Activated CD8-positive, alpha-beta T cell treated with anti-CD3 and anti-CD28 coated beads, Interleukin-2, amount 10 ng/mL, durations not matched to agents 7 days and 5 days (primary cell): Measurements from ENCODE around the gene PDS5A. TPM values are rescaled to one million over a fixed set of nuclear protein-coding genes. Genes with fewer than 3 reads are reported as not detected.

Experiments used
- ATAC-seq: fragments of 150-1000 bp; cut with Tn5 transposase; one replicate; pipeline ENCODE4 v1.10.0; 2021; ENCODE audit warnings: moderate library complexity
- CTCF ChIA-PET: fragments of 350-600 bp; sonication (Branson Sonifier 250); formaldehyde crosslinking; loops from one replicate; lab custom pipeline; 2021; ENCODE audit warnings: antibody characterized with exemption; lab: Charles Lee
- POLR2A ChIA-PET: fragments of 350-600 bp; sonication (Branson Sonifier 250); formaldehyde crosslinking; loops from one replicate; lab custom pipeline; 2021; ENCODE audit warnings: antibody characterized with exemption; lab: Charles Lee
- DNase-seq: peaks from one replicate; pipeline ENCODE4 v3.0.0-alpha.2; 2020
- H3K27ac Mint-ChIP-seq: one replicate; pipeline ENCODE4 v1.8.0; 2021; ENCODE audit warnings: mild to moderate bottlenecking, mixed read lengths
- H3K27me3 Mint-ChIP-seq: one replicate; pipeline ENCODE4 v1.8.0; 2021; ENCODE audit warnings: low read depth, mixed read lengths
- H3K36me3 Mint-ChIP-seq: one replicate; pipeline ENCODE4 v1.8.0; 2021; ENCODE audit warnings: low read depth, mixed read lengths
- H3K4me1 Mint-ChIP-seq: one replicate; pipeline ENCODE4 v1.8.0; 2021; ENCODE audit warnings: low read depth, mixed read lengths
- H3K4me3 Mint-ChIP-seq: one replicate; pipeline ENCODE4 v1.8.0; 2021; ENCODE audit warnings: mild to moderate bottlenecking, mixed read lengths
- H3K9me3 Mint-ChIP-seq: one replicate; pipeline ENCODE4 v1.8.0; 2022; ENCODE audit warnings: mixed read lengths; ENCODE audit not compliant: insufficient read depth
- total RNA-seq, 2 experiments: library from RNA; stranded (reverse); gene quantifications; one replicate each; pipeline ENCODE4 v1.2.3, GENCODE V29; 2021

PDS5A gene
- total RNA-seq, 2 experiments from 2014 or later, result 120 to 126 TPM

DNA sequence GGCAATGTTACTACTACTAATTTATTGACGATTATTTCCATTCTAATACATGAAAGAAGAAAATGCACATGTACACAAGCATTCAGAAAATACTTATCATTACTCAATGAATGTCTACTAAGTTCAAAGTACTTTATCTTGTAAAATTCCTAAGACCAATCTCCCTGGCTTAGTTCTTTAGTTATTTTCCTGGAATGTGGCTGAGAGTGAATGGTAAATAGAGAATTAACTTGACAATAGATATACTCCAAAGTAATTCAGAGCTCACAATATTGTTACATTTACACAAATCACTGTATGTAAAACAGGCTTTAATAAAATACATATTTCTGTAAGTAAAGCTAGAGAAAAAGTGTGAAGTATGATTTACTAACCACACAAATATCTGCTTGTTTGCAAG is 79.7 kb downstream of the PDS5A start:
- H3K9me3 Mint-ChIP-seq, result no peaks in the 10 kb centered on the region
- H3K27ac Mint-ChIP-seq, result no peak overlapping the region
- H3K27me3 Mint-ChIP-seq, result no peaks in the 10 kb centered on the region
- CTCF ChIA-PET, result interaction anchor here (0.6 kb wide), 1 partner anchor 280 kb away, joined by 3 read pairs; no protein-coding TSS in a partner anchor
- peaks cover 69% of the 10 kb centered on the region for H3K36me3 Mint-ChIP-seq
- ATAC-seq (no peak), DNase-seq (no peak)
- POLR2A ChIA-PET, result interaction anchor here (0.6 kb wide), 1 partner anchor 435 kb away, joined by 3 read pairs; no protein-coding TSS in a partner anchor
- H3K4me1 Mint-ChIP-seq, result no peaks in the 10 kb centered on the region
- H3K4me3 Mint-ChIP-seq, result no peak overlapping the region

DNA sequence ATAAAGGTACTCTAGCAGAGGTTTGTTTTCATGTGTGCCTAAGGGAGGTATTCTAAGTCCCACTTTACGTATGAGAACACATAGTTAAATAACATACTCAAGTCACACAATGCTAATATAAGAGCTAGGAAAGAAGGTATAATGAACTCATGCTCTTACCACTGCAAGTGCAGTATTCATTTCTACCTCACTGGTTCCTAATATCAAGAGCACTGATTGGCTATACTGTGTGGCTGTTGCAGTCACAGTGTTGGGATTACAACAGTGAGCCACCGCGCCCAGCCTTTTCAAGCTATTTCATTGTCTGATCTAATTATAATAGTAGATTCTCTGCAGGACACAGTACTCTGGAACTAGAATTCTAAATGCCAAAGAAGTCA is 84.0 kb downstream of the PDS5A start:
- H3K36me3 Mint-ChIP-seq, result peaks cover 64% of the 10 kb centered on the region
- H3K27me3 Mint-ChIP-seq, result no peaks in the 10 kb centered on the region
- no peak for DNase-seq
- ATAC-seq, result no peak
- ChIA-PET CTCF (no interaction called here), POLR2A (interaction anchor here (0.6 kb wide), 1 partner anchor 14 kb away, joined by 3 read pairs; no protein-coding TSS in a partner anchor)
- H3K4me1 Mint-ChIP-seq, result no peaks in the 10 kb centered on the region
- no peak overlapping the region for H3K4me3 Mint-ChIP-seq
- no peaks in the 10 kb centered on the region for H3K9me3 Mint-ChIP-seq
- H3K27ac Mint-ChIP-seq, result no peak overlapping the region

DNA sequence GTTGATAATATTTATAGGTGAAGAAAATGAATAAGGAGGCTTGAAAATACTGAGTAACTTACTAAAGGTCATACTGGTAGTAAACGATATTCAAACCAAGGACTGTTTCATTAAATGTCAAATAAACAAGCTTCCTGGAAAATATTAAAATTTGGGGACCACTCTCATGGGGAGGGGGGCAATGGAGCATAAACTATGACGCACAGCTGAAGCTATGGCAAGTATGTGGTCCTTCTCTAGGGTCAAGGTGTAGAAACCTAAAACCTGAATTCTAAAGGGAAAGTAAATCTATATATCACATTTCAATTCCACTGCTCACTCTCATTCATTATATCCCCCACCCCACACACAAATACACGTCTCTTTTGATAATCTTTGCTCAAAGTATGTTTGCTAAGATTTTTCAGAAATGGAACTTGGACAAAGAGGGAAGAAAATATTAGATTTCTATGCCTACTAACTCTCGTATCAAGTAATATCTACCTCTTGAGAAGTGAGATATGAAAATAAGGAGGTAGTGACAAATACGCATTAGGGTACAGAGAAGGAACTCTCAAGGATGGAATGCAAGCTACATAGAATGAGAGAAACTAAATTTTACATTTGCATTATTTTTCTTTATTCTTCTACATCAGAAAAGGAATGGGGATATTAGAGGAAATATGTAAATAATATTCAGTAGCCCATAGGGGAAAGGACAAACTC is 84.6 kb downstream of the PDS5A start:
- ATAC-seq (no peak), DNase-seq (no peak)
- Mint-ChIP-seq H3K4me3 (no peak overlapping the region), H3K9me3 (no peaks in the 10 kb centered on the region), H3K36me3 (peaks cover 66% of the 10 kb centered on the region), H3K27me3 (no peaks in the 10 kb centered on the region), H3K27ac (no peak overlapping the region), H3K4me1 (no peaks in the 10 kb centered on the region)
- ChIA-PET POLR2A (no interaction called here), CTCF (no interaction called here)

DNA sequence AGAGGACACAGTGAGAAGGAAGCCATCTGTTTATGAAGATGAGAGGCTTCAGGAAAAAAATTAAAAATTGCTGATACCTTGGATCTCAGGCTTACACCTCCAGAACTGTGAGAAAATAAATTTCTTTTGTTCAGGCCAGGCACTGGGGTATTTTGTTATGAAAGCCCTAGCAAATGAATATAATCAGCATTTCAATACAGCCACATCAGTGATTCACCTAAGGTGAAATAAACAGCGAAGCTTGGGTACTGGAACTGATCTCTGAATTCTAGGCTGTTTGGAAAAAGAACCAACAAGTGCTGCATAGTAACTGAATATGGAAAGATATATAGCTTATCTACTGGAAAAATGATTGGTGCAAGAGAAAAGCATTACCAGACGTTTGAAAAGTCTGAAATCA is 88.5 kb downstream of the PDS5A start:
- H3K36me3 Mint-ChIP-seq, result peaks cover 67% of the 10 kb centered on the region
- ATAC-seq (no peak), DNase-seq (no peak)
- no peaks in the 10 kb centered on the region for H3K9me3 Mint-ChIP-seq
- ChIA-PET CTCF (interaction anchor here (1.0 kb wide), 1 partner anchor 12 kb away, joined by 3 read pairs; no protein-coding TSS in a partner anchor), POLR2A (no interaction called here)
- H3K27me3 Mint-ChIP-seq, result no peaks in the 10 kb centered on the region
- no peak overlapping the region for H3K4me3 Mint-ChIP-seq
- H3K27ac Mint-ChIP-seq, result no peak overlapping the region
- H3K4me1 Mint-ChIP-seq, result no peaks in the 10 kb centered on the region

DNA sequence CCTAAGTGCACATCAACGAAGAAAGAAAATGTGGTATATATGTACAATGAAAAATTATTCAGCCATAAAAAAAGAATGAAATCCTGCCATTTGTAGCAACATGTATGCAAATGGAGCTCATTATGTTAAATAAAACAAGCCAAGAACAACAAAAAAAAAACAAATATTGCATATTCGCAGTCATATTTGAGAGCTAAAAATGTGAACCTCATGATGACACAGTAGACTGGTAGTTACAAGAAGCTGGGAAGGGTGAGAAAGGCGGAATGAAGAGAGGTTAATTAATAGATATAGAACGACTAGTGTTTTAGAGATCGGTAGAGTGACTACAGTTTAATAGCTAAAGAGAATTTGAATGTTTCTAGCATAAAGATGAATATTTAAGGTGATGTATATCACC is 89.2 kb downstream of the PDS5A start:
- no peak overlapping the region for H3K4me3 Mint-ChIP-seq
- ChIA-PET POLR2A (no interaction called here), CTCF (interaction anchor here (1.6 kb wide), 1 partner anchor 10 kb away, joined by 4 read pairs; no protein-coding TSS in a partner anchor)
- DNase-seq (no peak), ATAC-seq (no peak)
- H3K4me1 Mint-ChIP-seq, result no peaks in the 10 kb centered on the region
- H3K27me3 Mint-ChIP-seq, result no peaks in the 10 kb centered on the region
- H3K27ac Mint-ChIP-seq, result no peak overlapping the region
- peaks cover 68% of the 10 kb centered on the region for H3K36me3 Mint-ChIP-seq
- H3K9me3 Mint-ChIP-seq, result no peaks in the 10 kb centered on the region

DNA sequence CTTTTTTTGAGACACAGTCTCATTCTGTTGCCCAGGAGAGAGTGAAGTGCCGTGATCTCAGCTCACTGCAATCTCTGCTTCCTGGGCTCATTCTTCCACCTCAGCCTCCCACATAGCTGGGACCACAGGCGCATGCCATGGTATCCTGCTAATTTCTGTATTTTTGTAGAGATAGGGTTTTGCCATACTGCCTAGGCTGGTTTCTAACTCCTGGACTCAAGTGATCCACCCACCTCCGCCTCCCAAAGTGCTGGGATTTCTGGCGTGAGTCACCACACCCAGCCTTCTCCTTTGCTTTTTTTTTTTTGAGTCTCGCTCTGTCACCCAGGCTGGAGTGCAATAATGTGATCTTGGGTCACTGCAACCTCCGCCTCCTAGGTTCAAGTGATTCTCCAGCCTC is 94.1 kb downstream of the PDS5A start:
- Mint-ChIP-seq H3K9me3 (no peaks in the 10 kb centered on the region), H3K4me3 (no peak overlapping the region), H3K27ac (no peak overlapping the region), H3K27me3 (no peaks in the 10 kb centered on the region), H3K36me3 (peaks cover 66% of the 10 kb centered on the region), H3K4me1 (peaks cover 6% of the 10 kb centered on the region)
- no peak for DNase-seq
- ATAC-seq, result no peak
- POLR2A ChIA-PET, result no interaction called here
- CTCF ChIA-PET, result no interaction called here

DNA sequence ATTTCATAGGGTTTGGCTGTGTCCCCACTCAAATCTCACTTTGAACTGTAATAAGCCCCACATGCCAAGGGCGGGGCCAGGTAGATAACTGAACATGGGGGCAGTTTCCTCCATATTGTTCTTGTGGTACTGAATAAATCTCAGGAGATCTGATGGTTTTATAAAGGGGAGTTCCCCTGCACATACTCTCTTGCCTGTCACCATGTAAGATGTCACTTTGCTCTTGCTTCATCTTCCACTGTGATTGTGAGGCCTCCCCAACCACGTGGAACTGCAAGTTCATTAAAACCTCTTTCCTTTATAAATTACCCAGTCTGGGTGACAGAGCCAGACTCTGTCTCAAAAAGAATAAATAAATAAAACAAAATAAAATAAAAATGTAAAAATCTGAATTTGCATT is 95.9 kb downstream of the PDS5A start:
- CTCF ChIA-PET, result no interaction called here
- Mint-ChIP-seq H3K27ac (peak overlapping the region; percentile 4), H3K4me1 (peaks cover 6% of the 10 kb centered on the region), H3K4me3 (no peak overlapping the region), H3K9me3 (no peaks in the 10 kb centered on the region), H3K36me3 (peaks cover 52% of the 10 kb centered on the region), H3K27me3 (no peaks in the 10 kb centered on the region)
- POLR2A ChIA-PET, result no interaction called here
- ATAC-seq (no peak), DNase-seq (no peak)

DNA sequence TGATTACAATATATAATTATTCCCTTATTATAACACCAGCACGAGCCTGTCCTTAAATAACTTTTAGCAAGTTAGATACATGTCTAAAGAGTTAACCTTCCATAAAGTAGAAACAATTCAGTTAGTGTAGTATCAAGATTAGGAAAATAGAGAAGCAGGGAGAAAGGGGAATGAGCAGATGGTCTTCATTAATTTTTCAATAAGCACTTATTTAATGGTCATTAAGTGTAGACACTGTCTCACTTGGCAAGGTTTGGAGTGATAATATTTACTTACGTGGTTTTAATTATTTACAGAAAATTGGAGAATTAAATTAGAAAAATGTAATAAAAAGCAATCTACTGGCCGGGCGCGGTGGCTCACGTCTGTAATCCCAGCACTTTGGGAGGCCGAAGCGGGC is 99.7 kb downstream of the PDS5A start:
- H3K9me3 Mint-ChIP-seq, result no peaks in the 10 kb centered on the region
- peaks cover 26% of the 10 kb centered on the region for H3K4me1 Mint-ChIP-seq
- no peak overlapping the region for H3K27ac Mint-ChIP-seq
- H3K36me3 Mint-ChIP-seq, result peaks cover 49% of the 10 kb centered on the region
- POLR2A ChIA-PET, result no interaction called here
- CTCF ChIA-PET, result interaction anchor here (1.1 to 1.3 kb wide), 2 partner anchors 10 to 11 kb away, joined by 3 to 4 read pairs; no protein-coding TSS in a partner anchor
- H3K27me3 Mint-ChIP-seq, result no peaks in the 10 kb centered on the region
- DNase-seq, result no peak
- H3K4me3 Mint-ChIP-seq, result no peak overlapping the region
- no peak for ATAC-seq

DNA sequence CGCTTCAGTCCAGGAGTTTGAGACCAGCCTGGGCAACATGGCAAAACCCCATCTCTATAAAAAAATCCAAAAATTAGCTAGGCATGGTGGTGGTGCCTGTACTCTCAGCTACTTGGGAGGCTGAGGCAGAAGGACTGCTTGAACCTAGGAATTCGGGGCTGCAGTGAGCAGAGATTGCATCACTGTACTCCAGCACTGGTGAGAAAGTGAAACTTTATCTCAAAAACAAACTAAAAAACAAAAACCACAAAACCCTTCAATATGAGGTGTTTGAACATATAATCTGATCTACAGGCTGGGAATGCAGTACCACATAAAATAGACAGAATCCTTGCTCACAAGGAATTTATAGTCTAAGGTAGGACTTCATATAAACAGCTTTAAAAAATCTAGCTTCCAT is 103.9 kb downstream of the PDS5A start:
- POLR2A ChIA-PET, result no interaction called here
- H3K4me3 Mint-ChIP-seq, result no peak overlapping the region
- CTCF ChIA-PET, result interaction anchor here (0.9 to 1.5 kb wide), 3 partner anchors 9 to 104 kb away, joined by 3 to 5 read pairs (median 4); no protein-coding TSS in a partner anchor
- H3K4me1 Mint-ChIP-seq, result peaks cover 22% of the 10 kb centered on the region
- DNase-seq, result no peak
- peaks cover 54% of the 10 kb centered on the region for H3K36me3 Mint-ChIP-seq
- H3K9me3 Mint-ChIP-seq, result no peaks in the 10 kb centered on the region
- peak overlapping the region; percentile 62 for H3K27ac Mint-ChIP-seq
- H3K27me3 Mint-ChIP-seq, result no peaks in the 10 kb centered on the region
- ATAC-seq, result peak; percentile 80

DNA sequence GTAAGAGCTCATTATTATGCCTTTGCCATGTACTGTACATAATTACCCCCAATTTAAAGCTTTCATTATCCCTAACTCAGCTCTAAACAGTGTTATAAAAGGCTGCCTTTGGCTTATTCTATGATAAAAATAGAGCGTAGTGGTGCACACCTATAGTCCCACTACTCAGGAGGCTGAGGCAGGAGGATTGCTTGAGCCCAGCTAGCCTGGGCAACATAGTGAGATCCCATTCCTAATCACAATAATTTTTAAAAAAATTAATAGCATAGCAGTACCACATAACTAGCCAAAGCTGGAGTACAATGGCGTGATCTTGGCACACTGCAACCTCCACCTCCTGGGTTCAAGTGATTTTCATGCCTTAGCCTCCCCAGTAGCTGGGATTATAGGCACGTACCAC is 112.4 kb downstream of the PDS5A start:
- no peak for DNase-seq
- Mint-ChIP-seq H3K9me3 (no peaks in the 10 kb centered on the region), H3K27me3 (no peaks in the 10 kb centered on the region), H3K4me1 (peaks cover 3% of the 10 kb centered on the region), H3K4me3 (no peak overlapping the region), H3K36me3 (peaks cover 40% of the 10 kb centered on the region), H3K27ac (no peak overlapping the region)
- no peak for ATAC-seq
- ChIA-PET POLR2A (no interaction called here), CTCF (interaction anchor here (0.5 to 1.2 kb wide), 3 partner anchors 8 to 167 kb away, joined by 3 read pairs; partner anchors contain the start of gene UBE2K)

DNA sequence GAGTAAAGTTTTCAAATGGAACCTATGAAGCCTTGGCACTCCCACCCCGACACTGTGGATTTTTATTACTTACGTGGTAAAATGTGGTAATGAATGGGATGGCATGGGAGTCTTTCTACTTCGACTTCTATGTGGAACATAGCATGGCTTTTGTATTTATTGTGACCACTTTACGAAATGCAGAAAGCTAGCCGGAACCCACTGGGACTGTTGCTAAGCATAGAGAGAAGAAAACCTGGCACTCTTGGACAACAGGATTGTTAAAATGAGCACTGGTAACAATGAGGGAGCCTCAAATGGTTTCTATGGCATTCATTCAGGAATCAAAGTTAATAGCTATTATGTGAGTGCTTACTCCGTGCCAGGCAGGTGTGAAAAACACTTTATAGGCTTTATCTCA is 113.3 kb downstream of the PDS5A start:
- Mint-ChIP-seq H3K4me1 (peaks cover 3% of the 10 kb centered on the region), H3K27me3 (no peaks in the 10 kb centered on the region), H3K27ac (no peak overlapping the region), H3K9me3 (no peaks in the 10 kb centered on the region), H3K4me3 (no peak overlapping the region), H3K36me3 (peaks cover 42% of the 10 kb centered on the region)
- ATAC-seq, result no peak
- POLR2A ChIA-PET, result no interaction called here
- CTCF ChIA-PET, result interaction anchor here (1.1 to 1.2 kb wide), 2 partner anchors 9 to 36 kb away, joined by 3 read pairs; no protein-coding TSS in a partner anchor
- DNase-seq, result no peak

DNA sequence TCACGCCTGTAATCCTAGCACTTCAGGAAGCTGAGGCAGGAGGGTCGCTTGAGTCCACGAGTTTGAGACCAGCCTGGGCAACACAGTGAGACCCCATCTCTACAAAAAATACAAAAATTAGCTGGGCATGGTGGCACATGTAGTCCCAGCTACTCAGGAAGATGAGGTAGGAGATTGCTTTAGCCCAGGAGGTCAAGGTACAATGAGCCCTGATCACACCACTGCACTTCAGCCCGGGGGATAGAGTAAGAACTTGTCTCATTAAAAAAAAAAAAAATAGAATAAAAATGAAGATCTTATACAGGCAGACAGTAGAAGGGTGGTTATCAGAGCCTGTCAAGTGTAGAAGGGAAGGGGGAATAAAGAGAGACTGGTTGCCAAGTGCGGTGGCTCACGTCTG is 116.9 kb downstream of the PDS5A start:
- no peak for DNase-seq
- no peaks in the 10 kb centered on the region for H3K27me3 Mint-ChIP-seq
- CTCF ChIA-PET, result no interaction called here
- no peak for ATAC-seq
- H3K9me3 Mint-ChIP-seq, result peaks cover 10% of the 10 kb centered on the region
- H3K4me1 Mint-ChIP-seq, result peaks cover 6% of the 10 kb centered on the region
- peaks cover 56% of the 10 kb centered on the region for H3K36me3 Mint-ChIP-seq
- no peak overlapping the region for H3K27ac Mint-ChIP-seq
- no peak overlapping the region for H3K4me3 Mint-ChIP-seq
- POLR2A ChIA-PET, result no interaction called here
